ENCODE data around the gene MBD1.

DNA sequence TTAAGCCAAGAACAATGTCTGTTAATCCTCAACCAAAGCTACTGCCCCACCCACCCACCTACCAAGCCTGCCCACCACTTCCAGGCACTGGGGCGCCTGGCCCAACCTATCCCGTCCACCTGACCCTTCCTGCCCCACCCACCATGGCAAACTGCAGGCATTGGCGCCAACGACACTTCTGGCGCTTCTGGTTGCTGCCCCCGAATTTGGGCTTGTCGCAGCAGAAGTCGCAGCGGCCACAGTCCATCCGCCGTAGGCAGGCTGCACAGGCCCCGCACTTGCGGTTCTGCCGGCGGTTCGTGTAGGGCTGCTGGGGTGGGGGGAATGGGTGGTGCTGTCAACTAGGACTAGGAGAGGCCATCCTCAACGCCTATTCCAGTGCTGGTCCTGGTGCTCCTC is 7.3 kb downstream of the MBD1 start:
- TF ChIP-seq YY1 (IDR thresholded peaks at IDR 0.05; ENCODE audit: insufficient read depth, insufficient read length) (no peak), ZNF274 (IDR thresholded peaks at IDR 0.05; ENCODE audit: low read depth, low read length) (no peak)

Data from NT2/D1 (cell line).